Measurements from ENCODE around the gene SYNGR3.

Gene SYNGR3

DNA sequence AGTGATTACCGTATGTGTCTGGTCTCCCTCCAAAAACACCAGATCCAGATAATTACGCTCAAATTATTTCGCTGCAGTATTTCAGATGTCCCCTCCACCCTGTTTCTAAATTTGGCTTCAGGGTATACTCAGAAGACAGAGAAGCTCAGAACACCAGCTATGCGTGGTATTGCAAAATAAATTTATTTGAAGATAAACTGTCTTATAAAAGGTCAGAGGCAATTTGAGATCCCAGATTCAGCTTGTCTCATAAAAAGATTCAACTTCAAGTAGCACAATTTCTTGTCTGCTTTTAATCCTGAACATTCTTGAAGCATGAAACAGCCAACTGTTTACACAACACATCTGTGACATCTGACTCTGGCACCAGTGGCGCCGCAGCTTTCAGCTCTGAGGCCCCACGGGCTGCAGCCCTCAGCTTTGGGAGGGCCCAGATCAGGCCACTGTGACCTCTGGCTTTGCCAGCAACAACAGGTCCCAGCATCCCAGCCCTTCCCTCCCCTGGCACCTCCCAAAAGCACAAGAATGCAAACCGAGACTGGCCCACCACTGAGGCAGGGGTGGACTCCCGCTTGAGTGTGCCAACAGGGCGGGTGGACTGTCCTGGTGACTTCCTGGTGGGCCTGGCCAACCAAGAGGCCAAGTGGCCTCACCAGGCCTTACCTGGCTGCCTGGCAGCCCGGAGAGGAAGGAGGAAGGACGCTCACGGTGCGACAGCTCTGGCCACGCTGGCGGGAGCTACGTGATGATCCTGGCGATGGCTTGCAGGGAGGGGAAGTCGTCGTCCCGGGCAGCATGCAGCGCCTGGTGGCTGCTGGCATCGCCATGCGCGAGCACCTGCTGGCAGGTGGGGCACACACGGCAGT lies 8.0 kb downstream of the SYNGR3 start:
- no peak for DNase-seq

GRCh38 chr16:1998360-1998835 lies 8.6 kb downstream of the SYNGR3 start:
- DNase-seq: no peak

GRCh38 chr16:1998852-1999801 lies 9.4 kb downstream of the SYNGR3 start:
- no peak for DNase-seq

GRCh38 chr16:1999866-2000514 lies 10.2 kb downstream of the SYNGR3 start:
- no peak for DNase-seq

- no peak for DNase-seq
Measured at GRCh38 chr16:2001035-2001434, 11.3 kb downstream of the SYNGR3 start.

DNA sequence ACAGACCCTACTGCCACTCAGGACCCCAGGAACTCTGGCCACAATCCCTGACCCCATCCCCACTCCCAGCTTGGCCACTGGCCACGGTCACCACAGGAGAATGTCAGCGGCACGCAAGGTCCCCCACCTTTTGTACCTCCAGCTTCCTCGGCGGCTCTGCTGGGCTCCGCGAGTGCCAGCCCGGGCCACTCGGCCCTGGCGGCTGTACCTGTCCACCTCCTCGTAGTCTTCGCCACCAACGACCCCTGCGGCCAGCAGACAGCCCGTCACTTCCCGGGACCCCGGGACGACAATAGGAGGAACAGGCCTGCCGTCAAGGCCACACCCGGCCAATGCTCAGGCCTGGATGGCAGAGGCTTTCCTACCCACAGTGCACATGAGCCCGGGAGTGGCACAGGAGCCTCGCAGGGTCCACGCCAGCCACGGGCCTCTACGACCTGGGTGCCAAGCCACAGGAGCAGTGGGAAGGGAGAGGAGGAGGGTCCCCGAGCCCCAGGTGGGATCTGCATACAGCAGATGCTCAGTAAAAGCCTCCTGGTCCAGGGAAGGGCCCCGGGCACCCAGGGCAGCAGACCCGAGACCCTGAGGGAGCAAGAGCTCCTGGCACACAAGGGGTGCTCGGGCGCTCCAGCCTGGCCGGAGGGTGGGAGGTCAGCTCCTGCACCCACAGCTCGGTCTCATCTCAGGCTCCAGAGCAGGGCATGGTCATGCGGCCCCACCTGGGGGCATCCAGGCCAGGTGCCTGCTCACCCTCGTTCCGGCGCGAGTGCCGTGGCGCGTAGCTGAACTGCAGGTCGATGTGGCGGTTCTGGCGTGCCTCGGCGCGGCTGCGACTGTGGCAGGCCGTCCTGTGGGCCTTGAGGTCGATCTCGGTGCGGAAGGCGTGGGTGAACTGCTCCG lies 11.9 kb downstream of the SYNGR3 start:
- DNase-seq: no peak

GRCh38 chr16:2002406-2003230 lies 12.8 kb downstream of the SYNGR3 start:
- no peak for DNase-seq

DNA sequence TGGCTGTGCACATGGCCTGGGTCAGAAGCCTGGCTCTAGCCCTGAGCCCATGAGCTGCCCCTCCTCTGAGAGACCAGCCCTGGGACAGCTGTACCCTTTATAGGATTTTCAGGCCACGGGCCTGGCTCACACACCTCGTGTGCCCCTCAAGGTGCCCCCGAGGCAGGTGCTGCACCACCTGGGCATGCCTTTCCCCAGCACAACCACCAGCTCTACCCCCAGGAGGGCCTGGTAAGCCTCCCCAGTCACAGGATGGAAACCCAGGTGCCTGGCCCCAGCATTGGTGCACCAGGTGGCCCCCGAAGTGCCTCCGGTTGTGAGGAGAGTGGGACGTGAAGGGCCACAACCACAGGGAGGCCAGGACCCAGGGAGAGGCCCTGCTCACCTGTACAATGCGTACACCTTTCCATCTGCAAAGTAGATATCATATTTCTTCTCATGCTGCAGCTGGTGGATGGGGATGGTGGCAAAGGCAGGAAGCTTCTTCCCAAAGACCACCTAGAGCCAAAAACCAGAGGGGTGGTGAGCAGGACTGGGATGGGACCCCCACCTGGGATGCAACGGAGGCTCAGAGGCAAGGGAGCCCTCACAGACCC lies 13.6 kb downstream of the SYNGR3 start:
- no peak for DNase-seq

DNA sequence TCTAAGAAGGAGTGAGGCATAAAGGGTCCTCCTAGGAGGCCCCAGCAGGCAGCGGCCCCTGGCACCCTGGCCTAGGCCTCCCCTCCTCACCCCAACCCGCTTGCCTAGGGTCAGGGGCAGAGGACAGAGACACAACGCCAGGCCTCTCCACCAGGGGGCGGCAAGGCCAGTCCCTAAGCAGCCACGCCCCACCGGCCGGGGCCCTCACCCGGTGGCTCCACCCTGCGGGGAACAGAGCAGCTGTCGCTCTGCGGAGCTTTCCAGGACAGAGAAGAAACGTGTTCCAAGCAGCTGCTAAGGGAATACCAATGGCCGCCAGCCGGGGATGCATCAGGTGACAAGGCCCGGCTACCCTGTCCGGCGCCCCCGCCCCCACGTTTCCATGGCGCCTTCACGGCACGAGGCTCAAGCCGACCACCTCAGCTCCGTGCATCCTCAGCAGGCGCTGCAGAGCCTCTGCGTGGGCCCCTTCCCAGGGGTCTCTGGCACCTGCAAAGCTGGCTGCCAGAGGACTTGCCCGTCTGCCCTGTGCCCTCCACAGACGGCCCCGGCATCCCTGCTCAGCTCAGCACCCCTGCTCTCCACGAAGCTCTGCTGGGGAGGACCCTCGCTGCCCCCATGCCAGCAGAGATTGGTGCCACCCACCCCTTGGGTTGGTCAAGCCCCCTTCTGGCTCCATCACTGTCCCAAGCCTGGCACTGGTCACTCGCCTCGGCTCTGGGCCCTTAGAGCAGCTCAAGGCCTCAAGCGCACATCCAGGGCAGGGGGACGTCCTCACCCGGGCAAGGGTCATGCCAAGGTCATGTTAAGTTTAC lies 14.3 kb downstream of the SYNGR3 start:
- peak; percentile 98 for DNase-seq

GRCh38 chr16:2004795-2005517 lies 15.2 kb downstream of the SYNGR3 start:
- no peak for DNase-seq

- peak; percentile 87 for DNase-seq
Measured at GRCh38 chr16:2005646-2006045, 15.9 kb downstream of the SYNGR3 start.

- no peak for DNase-seq
Measured at GRCh38 chr16:2006317-2006716, 16.5 kb downstream of the SYNGR3 start.

GRCh38 chr16:2007081-2007836 lies 17.5 kb downstream of the SYNGR3 start:
- DNase-seq: no peak

DNA sequence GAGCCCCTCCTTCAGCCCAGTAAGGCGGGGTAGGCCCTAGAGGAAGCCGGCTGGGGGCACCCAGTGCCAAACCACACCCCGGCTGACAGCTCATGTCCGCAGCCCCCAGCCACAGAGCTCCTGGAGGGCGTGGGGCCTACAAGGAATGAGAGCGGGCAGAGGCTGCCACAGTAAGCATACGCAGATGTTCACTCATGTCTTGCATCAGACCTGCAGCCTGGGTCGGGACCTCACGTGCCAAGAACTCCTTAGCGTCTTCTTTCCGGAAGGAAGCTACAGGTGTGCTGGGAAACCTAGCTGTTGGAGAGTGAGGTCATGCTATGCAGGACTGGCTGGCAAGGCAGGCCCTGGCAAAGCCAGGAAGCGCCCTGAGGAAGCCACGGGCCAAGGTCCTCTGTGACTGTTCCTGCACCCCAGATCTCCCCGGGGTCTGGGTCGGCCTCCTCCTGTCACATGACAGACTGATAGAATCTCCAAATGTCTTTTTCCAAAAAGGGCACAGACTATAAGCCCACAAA lies 18.3 kb downstream of the SYNGR3 start:
- DNase-seq: peak; percentile 85

DNA sequence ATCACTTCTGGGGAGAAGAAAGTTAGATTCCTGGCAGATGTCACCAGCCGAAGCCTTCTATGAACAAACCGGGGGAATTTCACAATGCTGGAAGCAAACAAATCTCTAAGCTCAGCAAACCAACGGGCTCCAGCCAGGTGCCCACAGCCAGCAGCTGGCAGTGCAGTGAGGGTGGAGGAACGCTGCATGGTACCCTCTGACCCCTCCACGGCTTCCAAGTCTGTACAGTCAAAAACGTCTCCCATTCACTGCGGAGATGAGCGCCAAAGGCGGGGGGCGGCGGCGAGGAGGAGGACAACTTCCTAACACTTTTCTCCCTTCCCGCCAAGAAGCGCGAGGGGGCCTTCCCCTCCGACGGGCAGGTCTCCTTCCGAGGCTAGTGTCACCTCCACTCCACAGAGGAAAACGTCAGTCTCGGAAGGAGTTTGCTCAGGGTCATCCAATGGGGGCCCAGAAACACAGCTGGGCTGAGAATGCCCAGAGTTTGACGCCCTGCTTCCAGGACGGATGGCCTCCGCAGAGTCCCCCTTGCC lies 18.9 kb downstream of the SYNGR3 start:
- peak; percentile 56 for DNase-seq

- DNase-seq: no peak
Measured at GRCh38 chr16:2009164-2009711, 19.5 kb downstream of the SYNGR3 start.

- peak; percentile 90 for DNase-seq
Measured at GRCh38 chr16:2009791-2010510, 20.2 kb downstream of the SYNGR3 start, which contains the start of gene ZNF598. Gene ZNF598, minus strand, starts transcription at chr16:2009821.
